ENCODE data around the gene PSG11.
"Not testable (repeated sequence)": the region's sequence is repeated elsewhere in the genome, so short reads cannot be mapped to it uniquely, and the experiment has no call there.

PSG11 gene

DNA sequence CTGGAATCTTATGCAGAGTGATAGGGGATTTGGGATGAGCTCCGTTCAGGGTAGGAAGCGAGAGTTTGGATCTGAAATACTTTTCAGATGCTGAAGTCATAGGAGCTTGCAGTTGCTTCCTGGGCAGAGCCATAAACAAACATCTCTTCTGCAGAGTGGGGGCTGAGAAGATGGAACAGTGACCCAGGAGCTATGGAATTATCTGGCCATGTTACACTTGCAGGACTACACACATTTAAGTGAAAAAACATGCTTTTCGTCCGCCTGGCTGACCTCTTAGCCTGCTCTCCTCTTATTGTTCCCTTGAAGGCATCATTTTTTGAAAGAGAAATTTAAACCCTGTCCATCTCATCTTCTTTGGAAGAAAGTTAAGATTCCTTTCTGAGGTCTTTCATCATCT, 40.7 kb downstream of the PSG11 start:
- DNase-seq, result no peak

DNA sequence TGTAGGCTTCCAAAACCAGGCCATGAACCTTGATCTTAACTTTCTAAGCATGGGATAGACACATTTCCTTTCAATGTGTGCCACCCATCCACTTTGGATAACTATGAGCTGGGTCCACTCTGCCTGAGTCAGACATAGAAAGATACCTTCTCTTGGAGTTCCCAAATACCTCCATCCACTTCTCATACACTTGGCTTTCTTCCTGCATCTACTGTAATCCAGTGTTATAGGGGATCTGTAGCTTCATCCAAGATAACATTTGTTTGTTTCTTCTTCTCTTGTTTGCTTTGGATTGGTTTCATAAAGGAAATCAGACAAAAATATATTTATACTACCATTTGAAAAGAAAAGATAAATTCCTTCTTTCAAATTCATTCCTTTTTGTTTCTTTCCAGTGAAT, 44.2 kb downstream of the PSG11 start:
- DNase-seq, result not testable (repeated sequence)

- DNase-seq, result not testable (repeated sequence)
Measured at GRCh38 chr19:42971451-42971850, 54.8 kb downstream of the PSG11 start.

- no peak for DNase-seq
Measured at GRCh38 chr19:42965176-42965575, 61.1 kb downstream of the PSG11 start.

- DNase-seq, result no peak
Measured at GRCh38 chr19:42961119-42961518, 65.2 kb downstream of the PSG11 start.

Data from CD4-positive, alpha-beta T cell treated with Interferon gamma for 1 hour (primary cell).